ENCODE data around the gene TMEM170A.

- TF ChIP-seq POLR2AphosphoS5 (IDR thresholded peaks at IDR 0.05; ENCODE audit: low read length) (no peak), CTCF (IDR thresholded peaks at IDR 0.05 in 2 of 3, conservative IDR thresholded peaks at IDR 0.05 in 1 of 3; ENCODE audit: control insufficient read depth in 2 of 3, extremely low read depth in 1 of 3, insufficient read depth in 1 of 3, low read depth in 3 of 3, low read length in 3 of 3) (no peak)
These were observed 14.2 kb upstream of the TMEM170A start for GRCh38 chr16:75478480-75479345.
